H1 (cell line): ENCODE measurements around the gene FBXO2. TPM values are rescaled to one million over a fixed set of nuclear protein-coding genes. Genes with fewer than 3 reads are reported as not detected.

Experiments
- CTCF ChIA-PET: fragments of 300-600 bp; sonication (Branson Sonifier 250); formaldehyde crosslinking; loops from one replicate; lab custom pipeline; 2021; ENCODE audit not compliant: partially characterized antibody; lab: Charles Lee
- POLR2A ChIA-PET: fragments of 300-600 bp; sonication (Branson Sonifier 250); formaldehyde crosslinking; loops from one replicate; lab custom pipeline; 2021; ENCODE audit warnings: inconsistent platforms; ENCODE audit not compliant: partially characterized antibody; lab: Charles Lee
- DNase-seq, 2 experiments: peaks; one replicate each; pipeline versions ENCODE4 v3.0.0 to v3.0.0-alpha.2; 2010 to 2022; ENCODE audit warnings: low spot score in 2 of 2, low read depth in 1 of 2, mixed read lengths in 1 of 2
- FAIRE-seq: peaks from 2 replicates; lab custom pipeline; 2011; peaks lifted over from hg19 to GRCh38; lab: Jason Lieb, UNC
- H2AFZ ChIP-seq: 2 replicates; pipeline ENCODE4 v1.8.1; 2012; ENCODE audit warnings: low read length, inconsistent platforms
- H2AK5ac ChIP-seq: 2 replicates; pipeline ENCODE4 v1.6.1; 2013; ENCODE audit warnings: low read depth, low read length
- H2BK120ac ChIP-seq: replicated peaks from 2 replicates; pipeline ENCODE3; 2013; ENCODE audit warnings: low read depth, low read length, inconsistent platforms
- H2BK12ac ChIP-seq: 2 replicates; pipeline ENCODE4 v1.6.1; 2013; ENCODE audit warnings: low read depth, low read length
- H2BK15ac ChIP-seq: 2 replicates; pipeline ENCODE4 v1.6.1; 2013; ENCODE audit warnings: low read length
- H2BK20ac ChIP-seq: 2 replicates; pipeline ENCODE4 v1.6.1; 2013; ENCODE audit warnings: low read length
- H2BK5ac ChIP-seq: 2 replicates; pipeline ENCODE4 v1.6.1; 2013; ENCODE audit warnings: low read depth, low read length
- H3K14ac ChIP-seq: 2 replicates; pipeline ENCODE4 v1.6.1; 2013; ENCODE audit warnings: inconsistent platforms; ENCODE audit not compliant: insufficient read length
- H3K18ac ChIP-seq: 2 replicates; pipeline ENCODE4 v1.6.1; 2013; ENCODE audit warnings: low read length; ENCODE audit errors: extremely low read depth
- H3K23ac ChIP-seq: 2 replicates; pipeline ENCODE4 v1.6.1; 2013; ENCODE audit warnings: inconsistent platforms; ENCODE audit not compliant: insufficient read length
- H3K23me2 ChIP-seq: 2 replicates; pipeline ENCODE4 v1.6.1; 2013; ENCODE audit warnings: low read depth, low read length
- H3K27ac ChIP-seq: 2 replicates; pipeline ENCODE4 v1.6.1; 2011; ENCODE audit warnings: low read depth, low read length, inconsistent platforms
- H3K27me3 ChIP-seq, 4 experiments: replicated peaks in 1 of 4; 1 replicate in 1 of 4; 2 replicates in 3 of 4; pipeline versions ENCODE4 v1.6.1 to v1.8.1; 2011 to 2013; ENCODE audit warnings: low read length in 3 of 4, mild to moderate bottlenecking in 3 of 4, inconsistent platforms in 2 of 4, mixed read lengths in 2 of 4, moderate library complexity in 1 of 4; ENCODE audit not compliant: control insufficient read depth in 3 of 4, insufficient read depth in 3 of 4; ENCODE audit errors: extremely low read depth in 1 of 4
- H3K36me3 ChIP-seq, 4 experiments: 2 replicates each; pipeline versions ENCODE4 v1.6.1 to v1.8.1; 2011 to 2013; ENCODE audit warnings: mild to moderate bottlenecking in 4 of 4, low read length in 3 of 4, moderate library complexity in 2 of 4, control low read depth in 1 of 4, inconsistent platforms in 1 of 4; ENCODE audit not compliant: insufficient read depth in 4 of 4, control insufficient read depth in 2 of 4
- H3K4ac ChIP-seq: replicated peaks from 2 replicates; pipeline ENCODE3; 2013; ENCODE audit warnings: low read length, low read depth, mixed read lengths, inconsistent platforms; ENCODE audit not compliant: insufficient read length
- H3K4me1 ChIP-seq, 4 experiments: replicated peaks in 1 of 4; 1 replicate in 1 of 4; 2 replicates in 3 of 4; pipeline versions ENCODE4 v1.6.1 to v1.8.1; 2011 to 2013; ENCODE audit warnings: low read length in 3 of 4, inconsistent platforms in 2 of 4, mixed read lengths in 1 of 4; ENCODE audit not compliant: insufficient read depth in 4 of 4, control insufficient read depth in 3 of 4
- H3K4me2 ChIP-seq, 2 experiments: 2 replicates each; pipeline versions ENCODE4 v1.6.1 to v1.8.1; 2011 to 2013; ENCODE audit warnings: low read depth in 2 of 2, low read length in 2 of 2, control low read depth in 1 of 2, inconsistent platforms in 1 of 2, mild to moderate bottlenecking in 1 of 2; ENCODE audit not compliant: insufficient read depth in 1 of 2
- H3K4me3 ChIP-seq, 4 experiments: fragments of 200-600, 300-600 bp in 1 of 4; sonication (generic), shearing (Covaris generic), sonication (Bioruptor Twin) in 1 of 4; 2 replicates each; pipeline versions ENCODE4 v1.5.1 to v1.8.1; 2011 to 2016; ENCODE audit warnings: low read length in 4 of 4, low read depth in 3 of 4, control low read depth in 2 of 4, inconsistent platforms in 2 of 4, mild to moderate bottlenecking in 2 of 4, mixed read lengths in 1 of 4, moderate library complexity in 1 of 4; ENCODE audit not compliant: insufficient read depth in 2 of 4; ENCODE audit errors: extremely low read depth in 1 of 4
- H3K56ac ChIP-seq: replicated peaks from 2 replicates; pipeline ENCODE3; 2013; ENCODE audit warnings: low read depth, mild to moderate bottlenecking, mixed read lengths, low read length, inconsistent platforms; ENCODE audit not compliant: insufficient read length
- H3K79me1 ChIP-seq: 2 replicates; pipeline ENCODE4 v1.6.1; 2013; ENCODE audit warnings: low read depth, low read length, control low read depth
- H3K79me2 ChIP-seq, 2 experiments: 2 replicates each; pipeline versions ENCODE4 v1.6.1 to v1.8.1; 2012 to 2013; ENCODE audit warnings: low read length in 2 of 2, mild to moderate bottlenecking in 2 of 2, inconsistent platforms in 1 of 2; ENCODE audit not compliant: insufficient read depth in 2 of 2, control insufficient read depth in 1 of 2
- H3K9ac ChIP-seq, 4 experiments: replicated peaks in 1 of 4; 1 replicate in 1 of 4; 2 replicates in 3 of 4; pipeline versions ENCODE4 v1.6.1 to v1.8.1; 2011 to 2013; ENCODE audit warnings: low read depth in 3 of 4, low read length in 3 of 4, control low read depth in 2 of 4, mild to moderate bottlenecking in 2 of 4, moderate library complexity in 2 of 4, inconsistent platforms in 1 of 4; ENCODE audit errors: extremely low read depth in 1 of 4
- H3K9me3 ChIP-seq, 2 experiments: 2 replicates each; pipeline versions ENCODE4 v1.6.1 to v1.8.1; 2012 to 2013; ENCODE audit warnings: mild to moderate bottlenecking in 2 of 2, moderate library complexity in 2 of 2, control low read depth in 1 of 2, inconsistent platforms in 1 of 2, low read depth in 1 of 2, low read length in 1 of 2, mixed read lengths in 1 of 2; ENCODE audit not compliant: insufficient read depth in 2 of 2
- H4K20me1 ChIP-seq, 2 experiments: replicated peaks in 1 of 2; 2 replicates each; pipeline versions ENCODE3 to v1.8.1; 2011 to 2013; ENCODE audit warnings: inconsistent platforms in 2 of 2, low read length in 2 of 2, mild to moderate bottlenecking in 1 of 2; ENCODE audit not compliant: insufficient read depth in 2 of 2, control insufficient read depth in 1 of 2
- H4K5ac ChIP-seq: 2 replicates; pipeline ENCODE4 v1.6.1; 2013; ENCODE audit warnings: low read length, low read depth, mixed read lengths, inconsistent platforms; ENCODE audit not compliant: insufficient read length
- H4K8ac ChIP-seq: 2 replicates; pipeline ENCODE4 v1.8.0; 2013; ENCODE audit warnings: mild to moderate bottlenecking, moderate library complexity, low read length, inconsistent platforms; ENCODE audit not compliant: insufficient read depth; ENCODE audit errors: extremely low read depth
- H4K91ac ChIP-seq: replicated peaks from 2 replicates; pipeline ENCODE3; 2013; ENCODE audit warnings: low read length, mixed read lengths, inconsistent platforms; ENCODE audit not compliant: insufficient read length
- ASH2L ChIP-seq: fragments of 200-600, 300-600 bp; sonication (generic); IDR thresholded peaks from one replicate; pipeline ENCODE4 v1.7.1; 2017; ENCODE audit warnings: low read length
- BRCA1 ChIP-seq: IDR thresholded peaks from 2 replicates; pipeline ENCODE4 v1.6.1; 2012; ENCODE audit warnings: low read depth, low read length, improper control_type of control experiment
- JUND ChIP-seq: IDR thresholded peaks from 2 replicates; pipeline ENCODE4 v1.6.1; 2011; ENCODE audit warnings: mild to moderate bottlenecking, improper control_type of control experiment, low read length
- NRF1 ChIP-seq: IDR thresholded peaks from 2 replicates; pipeline ENCODE4 v1.6.1; 2011; ENCODE audit warnings: mild to moderate bottlenecking, low read depth, low read length, improper control_type of control experiment
- POLR2AphosphoS5 ChIP-seq: IDR thresholded peaks from 2 replicates; pipeline ENCODE4 v1.6.1; 2011; ENCODE audit warnings: low read depth, low read length
- TCF12 ChIP-seq: IDR thresholded peaks from 2 replicates; pipeline ENCODE4 v1.6.1; 2011; ENCODE audit warnings: low read depth, mild to moderate bottlenecking, low read length
- WGBS, 2 experiments: shearing (Covaris generic) in 1 of 2; methylation state at CpG; one replicate each; pipeline versions ENCODE4 v1.1.6 to v1.1.7; 2013 to 2015; ENCODE audit warnings: low lambda C conversion rate in 2 of 2, mixed read lengths in 2 of 2, inconsistent platforms in 1 of 2, low coverage in 1 of 2, missing lambda C conversion rate in 1 of 2; ENCODE audit not compliant: insufficient replicate concordance in 2 of 2, insufficient coverage in 1 of 2, insufficient read length in 1 of 2; ENCODE audit errors: extremely low coverage in 1 of 2, missing lambda C conversion rate in 1 of 2; 5-methylcytosine and 5-hydroxymethylcytosine counted together
- polyA plus RNA-seq, 7 experiments: library from polyadenylated mRNA; depleted of rRNA in 3 of 7; stranded (reverse) in 5 of 7; unstranded in 2 of 7; fragments of >200 nt in 5 of 7; fragments of 200-250 nt in 2 of 7; gene quantifications; 1 replicate in 5 of 7; 2 replicates in 1 of 7; 4 replicates in 1 of 7; pipeline versions ENCODE4 v1.2.1 to v1.2.3, GENCODE V29; 2011 to 2013; ENCODE audit warnings: missing spikeins in 2 of 7, mixed read lengths in 2 of 7
- total RNA-seq: library from RNA; stranded (reverse); fragmentation: NEBNext Ultra II Directional; extraction: Animal tissue kit (Norgen Biotek cat#: 25700); gene quantifications from 2 replicates; pipeline ENCODE4 v1.2.1, GENCODE V29; 2021

Gene FBXO2
- total and polyA plus RNA-seq, 2 of the 8 experiments (the other 6 are each of a cell fraction or from before 2014, with no cell fraction given) = 51.3 to 57.9 TPM

- H3K27ac ChIP-seq = no peak overlapping the region
- H3K14ac ChIP-seq = no peak overlapping the region
- H2AFZ ChIP-seq = no peak overlapping the region
- H3K36me3 ChIP-seq = no peaks in the 10 kb centered on the region; a peak in 1 of 8 replicates
- H3K4ac ChIP-seq = no peak overlapping the region
- no peaks in the 10 kb centered on the region for H3K9me3 ChIP-seq
- FAIRE-seq = no peak
- H3K79me1 ChIP-seq = no peaks in the 10 kb centered on the region
- H3K23me2 ChIP-seq = no peaks in the 10 kb centered on the region; the same call in 1 of the 2 replicates
- H3K9ac ChIP-seq = no peak overlapping the region
- H3K4me3 ChIP-seq = no peak overlapping the region
- WGBS, 2 experiments = 87% methylated on average over 9 of the region's 9 CpGs; no CpG with 5 or more reads in 1 of the 2 experiments
- POLR2A ChIA-PET = interaction anchor here (1.0 to 1.2 kb wide), 3 partner anchors 9 to 306 kb away, joined by 3 read pairs; no protein-coding TSS in a partner anchor
- H2BK5ac ChIP-seq = no peak overlapping the region
- H2AK5ac ChIP-seq = no peak overlapping the region
- no peak overlapping the region for H4K8ac ChIP-seq
- H3K4me2 ChIP-seq = no peak overlapping the region
- H2BK12ac ChIP-seq = no peak overlapping the region
- TF ChIP-seq POLR2AphosphoS5 (no peak), NRF1 (no peak), ASH2L (no peak), BRCA1 (no peak), JUND (no peak), TCF12 (no peak)
- no peak overlapping the region for H2BK15ac ChIP-seq
- DNase-seq = no peak
- no peak overlapping the region for H3K23ac ChIP-seq
- CTCF ChIA-PET = interaction anchor here (0.6 to 6.3 kb wide), 42 partner anchors 10 to 405 kb away, joined by 3 to 66 read pairs (median 4); partner anchors contain the start of genes DISP3 and FBXO6
- no peak overlapping the region for H4K5ac ChIP-seq
- peaks cover 1 to 9% of the 10 kb centered on the region in 2 experiments for H4K20me1 ChIP-seq
- H3K18ac ChIP-seq = no peak overlapping the region
- no peak overlapping the region for H4K91ac ChIP-seq
- H3K56ac ChIP-seq = no peak overlapping the region
- 0 out of 7 replicates have a peak, but pooled peaks cover 0 to 3% (median 0%) of the 10 kb centered on the region in 4 experiments for H3K27me3 ChIP-seq
- H3K4me1 ChIP-seq = peaks cover 6 to 21% (median 17%) of the 10 kb centered on the region in 4 experiments
- H3K79me2 ChIP-seq = no peaks in the 10 kb centered on the region
- no peak overlapping the region for H2BK20ac ChIP-seq
- H2BK120ac ChIP-seq = no peak overlapping the region
Observed at GRCh38 chr1:11646317-11646716, 7.9 kb downstream of the FBXO2 start.
